Suppressor macrophage treated with lipopolysaccharide for 1 hour (primary cell): ENCODE measurements around the gene OR6S1.
A peak's percentile ranks its signal among the peaks of the same experiment; 100 is the strongest.

Experiments
- DNase-seq, 3 donors: peaks; one replicate each; pipeline ENCODE4 v3.0.0-alpha.2; 2020 to 2022

OR6S1 gene, protein sequence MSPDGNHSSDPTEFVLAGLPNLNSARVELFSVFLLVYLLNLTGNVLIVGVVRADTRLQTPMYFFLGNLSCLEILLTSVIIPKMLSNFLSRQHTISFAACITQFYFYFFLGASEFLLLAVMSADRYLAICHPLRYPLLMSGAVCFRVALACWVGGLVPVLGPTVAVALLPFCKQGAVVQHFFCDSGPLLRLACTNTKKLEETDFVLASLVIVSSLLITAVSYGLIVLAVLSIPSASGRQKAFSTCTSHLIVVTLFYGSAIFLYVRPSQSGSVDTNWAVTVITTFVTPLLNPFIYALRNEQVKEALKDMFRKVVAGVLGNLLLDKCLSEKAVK

DNA sequence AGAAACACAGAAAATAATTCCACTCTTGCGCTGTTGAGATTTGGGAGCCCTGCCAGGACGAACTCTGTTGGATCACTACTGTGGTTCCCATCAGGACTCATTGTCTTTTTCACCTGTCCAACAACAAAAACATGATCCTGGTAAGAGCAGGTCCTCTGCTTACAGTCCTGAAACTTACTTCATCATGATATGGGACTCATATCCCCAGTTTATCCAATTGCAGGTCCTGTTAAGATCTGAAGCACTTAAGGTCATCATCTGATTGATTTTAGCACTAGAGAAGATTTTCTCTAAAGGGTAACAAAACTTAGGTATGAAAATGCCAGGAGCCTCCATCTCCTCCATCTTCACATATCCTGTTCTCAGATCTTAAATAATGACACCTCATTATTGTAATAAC lies at the start of gene OR6S1:
TSS of gene OR6S1 (minus strand) at position 101 of the 400 bp plus-strand sequence. CDS start at position 101, 0 bp downstream.
- no peak for DNase-seq

DNA sequence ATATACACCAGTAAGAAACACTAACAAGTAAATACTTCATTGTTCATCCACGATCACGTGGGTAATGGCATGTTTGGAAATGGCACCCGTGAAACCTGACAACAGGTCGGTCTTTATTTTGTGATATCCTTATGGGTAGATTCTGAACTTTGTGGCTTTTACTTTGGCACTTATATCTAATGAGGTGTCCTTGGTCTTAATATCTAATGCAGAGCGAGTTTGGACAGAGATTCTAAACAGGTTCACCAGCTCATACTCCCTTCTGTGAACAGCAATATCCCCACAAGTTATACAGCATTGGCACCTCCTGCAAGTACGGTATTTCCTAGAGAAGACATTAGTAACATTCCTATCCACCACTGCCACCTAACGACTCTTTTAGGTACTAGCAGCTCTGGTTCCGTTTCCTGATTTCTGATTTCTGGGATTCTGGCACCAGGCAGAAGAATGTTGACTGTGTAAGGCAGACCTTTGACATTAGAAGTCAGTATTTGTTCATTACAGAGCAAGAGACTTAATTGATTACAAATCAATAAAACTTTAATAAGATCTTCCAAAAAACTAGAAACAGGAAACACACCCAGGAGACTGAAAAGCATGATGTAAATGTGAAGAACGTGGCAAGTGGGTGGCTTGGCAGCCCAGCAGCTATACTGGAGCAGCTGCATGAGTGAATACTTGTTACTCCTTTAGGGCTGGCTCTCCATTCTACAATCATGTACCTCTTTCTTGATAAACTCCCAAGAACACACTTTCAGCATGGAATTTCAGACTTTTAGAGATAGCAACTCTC lies 49.6 kb upstream of the OR6S1 start:
- peak; percentile 80 to 89 (median 83) for DNase-seq

DNA sequence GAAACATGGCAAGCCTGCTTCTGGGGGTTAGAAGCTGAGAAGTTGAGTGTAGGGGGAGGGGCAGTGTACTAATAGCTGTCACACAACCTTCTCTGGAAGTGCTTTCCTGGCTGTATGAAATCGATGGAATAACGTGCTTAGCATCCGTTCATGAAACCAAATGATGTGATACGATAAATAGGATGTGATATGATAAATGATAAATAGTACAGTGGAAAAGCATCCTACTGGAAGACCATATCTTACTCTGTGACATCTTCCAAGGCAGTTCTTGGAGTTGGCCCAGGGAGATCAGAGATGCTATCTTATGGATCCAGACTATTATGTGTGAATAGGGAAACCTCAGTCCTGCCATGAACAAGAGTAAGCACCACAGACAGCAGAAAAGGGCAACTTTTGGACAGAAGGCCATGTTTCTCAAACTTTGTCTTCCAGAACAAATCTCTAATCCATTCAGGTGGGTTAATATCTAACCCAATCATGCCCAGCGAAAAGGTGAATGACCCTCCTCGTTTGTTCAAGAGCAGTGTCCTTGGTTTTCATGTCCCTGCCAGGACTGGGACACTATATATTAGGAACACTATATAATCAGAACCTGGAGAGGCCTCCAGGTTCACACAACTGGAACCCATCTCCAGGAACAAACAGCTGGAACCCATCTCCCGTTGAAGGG lies 46.8 kb upstream of the OR6S1 start, which contains the start of gene ANG:
TSS of gene ANG (plus strand) at position 598 of the 673 bp plus-strand sequence. CDS start 4,801 bp downstream, outside the sequence.
- no peak for DNase-seq

DNA sequence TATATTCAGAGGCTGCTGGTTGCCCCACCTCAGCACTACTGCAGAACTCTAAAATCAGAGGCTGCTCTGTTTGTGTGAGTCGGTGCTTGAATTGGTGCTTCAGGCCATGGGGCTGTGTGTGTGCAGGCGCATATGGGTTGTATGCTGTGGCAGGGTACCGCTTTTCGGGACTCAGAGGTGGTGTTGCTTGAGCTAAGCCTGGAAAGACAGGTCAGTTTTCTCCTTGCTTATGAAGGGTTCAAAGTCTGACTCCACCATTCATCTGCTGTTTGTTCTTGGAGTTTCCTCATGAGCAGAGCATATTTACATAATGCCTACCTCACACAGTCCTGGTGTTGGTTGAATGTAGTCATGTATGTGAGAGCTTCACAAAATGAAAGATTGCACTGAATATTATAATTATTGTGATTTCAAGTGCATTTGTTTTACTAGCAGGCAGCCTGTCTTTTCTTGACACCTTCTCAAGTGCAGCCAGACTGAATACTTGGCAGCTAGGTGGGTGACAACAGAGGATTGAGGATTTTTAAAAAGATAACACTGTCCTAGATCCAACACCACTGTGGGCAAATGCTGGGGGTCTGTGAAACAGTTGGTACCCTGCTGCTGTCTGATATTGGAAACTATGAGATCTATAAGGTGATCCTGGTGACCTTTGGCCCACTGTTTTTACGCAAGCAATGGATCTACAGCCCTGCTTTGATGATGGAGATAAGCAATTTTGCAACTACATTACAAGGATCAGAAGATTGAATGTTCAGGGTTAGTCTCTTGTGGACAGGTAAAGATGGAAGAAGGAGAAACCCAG lies 46.1 kb upstream of the OR6S1 start:
- DNase-seq: no peak

DNA sequence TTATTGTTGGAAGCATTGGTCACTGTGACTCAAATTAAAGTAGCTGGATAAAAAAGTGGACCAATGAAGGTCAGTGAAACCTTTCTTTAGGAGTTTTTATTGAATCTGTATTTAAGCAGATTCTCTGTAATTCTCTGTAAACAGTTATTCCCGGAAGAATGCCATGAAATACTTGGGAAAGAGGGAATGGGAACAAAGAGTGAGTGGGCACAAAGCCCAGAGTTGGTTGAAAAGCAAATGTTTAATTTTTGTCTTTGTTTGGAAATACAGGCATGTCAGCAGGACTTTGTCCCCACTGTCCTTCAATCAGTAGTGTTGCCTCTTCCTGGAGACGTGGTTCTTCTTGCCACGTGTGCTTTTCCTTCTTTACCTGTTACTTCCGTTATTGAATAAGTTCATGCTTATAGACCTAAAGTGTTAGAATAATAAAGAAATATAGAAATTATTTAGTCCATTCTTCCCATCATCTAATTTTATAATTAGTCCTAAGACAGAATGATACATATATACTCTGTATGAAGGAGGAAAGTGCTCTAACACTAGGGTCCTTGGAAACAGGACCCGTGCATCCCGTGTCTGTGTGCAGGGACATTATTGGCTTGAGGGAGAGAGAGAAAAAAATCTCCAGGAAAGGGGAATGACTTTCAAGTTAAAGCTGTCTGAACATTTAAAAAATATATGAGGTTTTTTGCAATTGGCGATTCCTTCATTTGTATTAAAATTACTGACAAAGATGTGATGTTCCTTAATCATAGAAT lies 45.1 kb upstream of the OR6S1 start:
- no peak for DNase-seq

DNA sequence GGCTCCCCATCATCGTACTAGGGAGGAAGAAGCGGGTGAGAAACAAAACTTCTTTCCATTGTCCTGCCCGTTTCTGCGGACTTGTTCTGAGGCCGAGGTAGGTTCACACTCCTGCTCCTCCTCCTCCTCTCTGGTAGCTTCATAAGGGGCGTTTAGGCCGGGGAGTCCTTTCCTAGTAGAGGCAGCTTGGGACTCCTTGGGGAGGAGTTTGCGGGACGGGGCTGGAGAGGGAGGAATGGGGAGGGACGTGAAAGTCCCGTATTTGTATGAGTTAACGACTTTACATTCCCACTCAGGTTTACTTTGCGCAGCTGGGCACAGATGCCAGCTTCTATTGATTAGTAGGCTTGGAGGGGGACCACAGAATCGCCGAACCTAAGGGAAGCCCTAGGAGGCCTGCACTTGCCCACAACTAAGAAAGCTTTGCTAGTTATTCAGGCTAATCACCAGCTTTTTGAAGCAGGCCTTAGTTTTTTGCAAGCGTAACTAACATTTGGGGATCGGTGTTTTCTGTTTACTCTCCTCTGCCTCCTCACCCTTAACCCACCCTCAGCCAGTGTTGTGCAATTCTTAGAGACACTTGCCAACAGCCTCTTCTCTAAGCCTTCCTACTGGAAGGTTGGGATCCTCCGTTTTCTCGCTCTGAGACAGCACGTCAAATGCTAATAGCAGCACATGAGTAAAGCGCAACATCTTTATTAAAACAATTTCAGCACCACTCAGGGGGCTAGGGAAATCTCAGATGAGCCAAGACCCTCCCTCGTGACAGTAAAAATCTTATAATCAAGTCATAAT lies 43.4 kb upstream of the OR6S1 start:
- peak in 2 of 3 donors; percentile 25 to 44 for DNase-seq

DNA sequence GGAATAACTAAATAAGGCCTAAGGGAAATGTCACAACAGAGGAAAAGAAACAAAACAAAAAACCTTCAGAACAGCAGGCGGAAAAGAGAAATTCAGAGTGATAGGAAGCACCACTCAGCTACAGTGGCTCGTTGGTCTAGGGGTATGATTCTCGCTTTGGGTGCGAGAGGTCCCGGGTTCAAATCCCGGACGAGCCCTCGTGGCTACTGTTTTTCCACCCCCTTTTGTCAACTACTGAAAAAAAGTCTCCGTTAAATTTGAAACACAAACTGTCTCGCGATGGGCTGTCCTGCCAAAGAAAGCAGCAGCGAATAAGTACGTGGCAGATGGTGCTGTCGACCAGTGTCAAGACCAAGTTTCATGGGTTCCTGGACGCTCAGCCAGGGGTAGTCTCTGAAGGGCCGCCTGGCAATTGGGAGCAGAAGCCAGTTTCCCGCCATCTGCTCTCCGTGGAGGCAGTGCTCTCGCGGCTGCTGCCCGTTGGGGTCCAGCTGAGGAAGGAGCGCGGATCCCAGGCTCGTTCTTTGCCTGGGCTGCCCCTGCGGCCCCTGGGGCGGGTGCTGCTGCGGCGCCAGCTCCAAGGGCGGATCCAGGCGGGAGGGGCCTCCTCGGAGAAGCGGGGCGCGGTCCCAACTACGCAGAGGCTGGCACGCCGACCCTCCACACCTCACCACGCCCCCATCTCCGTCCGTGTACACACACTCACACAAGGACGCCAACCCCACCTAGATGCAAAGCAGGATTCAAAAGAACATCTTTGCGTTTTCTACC lies 42.6 kb upstream of the OR6S1 start, which contains the start of gene RNASE4:
TSS of gene RNASE4 (plus strand) at position 670 of the 771 bp plus-strand sequence. CDS start 14,812 bp downstream, outside the sequence.
- DNase-seq: peak; percentile 74 to 81 (median 77)

DNA sequence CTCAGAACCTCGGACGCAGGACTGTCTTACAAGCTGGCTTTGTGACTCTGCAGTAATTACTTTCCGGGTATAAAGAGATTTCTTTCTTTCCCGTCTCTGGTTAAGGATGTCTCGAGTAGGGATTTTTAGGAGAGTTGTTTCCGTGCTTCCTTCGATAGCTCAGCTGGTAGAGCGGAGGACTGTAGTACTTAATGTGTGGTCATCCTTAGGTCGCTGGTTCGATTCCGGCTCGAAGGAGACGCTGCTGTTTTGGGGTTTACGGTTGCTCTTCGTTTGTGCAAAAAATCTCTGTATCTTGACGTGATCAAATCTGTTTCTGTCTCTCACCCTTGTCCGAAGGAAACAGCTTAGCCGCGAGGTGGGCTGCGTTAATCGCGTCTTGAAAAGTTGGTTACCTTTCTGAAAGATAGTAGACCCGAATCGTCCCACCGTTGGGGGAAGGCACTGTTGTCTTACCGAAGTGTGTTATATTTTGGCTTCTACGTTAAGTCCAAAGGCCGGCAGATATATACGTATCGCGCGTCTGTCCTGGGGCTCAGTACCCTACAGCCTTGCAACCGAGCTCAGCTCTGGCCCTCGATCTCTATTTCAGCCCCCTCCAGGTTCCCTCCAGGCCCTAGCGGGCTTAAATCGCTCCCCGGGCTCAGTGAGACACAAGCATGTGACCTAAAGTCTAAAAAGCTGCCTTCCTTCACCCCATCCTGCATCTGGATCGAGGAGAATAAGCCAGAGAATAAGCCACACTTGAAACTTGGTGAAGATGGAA lies 41.8 kb upstream of the OR6S1 start:
- peak; percentile 81 to 90 (median 84) for DNase-seq

DNA sequence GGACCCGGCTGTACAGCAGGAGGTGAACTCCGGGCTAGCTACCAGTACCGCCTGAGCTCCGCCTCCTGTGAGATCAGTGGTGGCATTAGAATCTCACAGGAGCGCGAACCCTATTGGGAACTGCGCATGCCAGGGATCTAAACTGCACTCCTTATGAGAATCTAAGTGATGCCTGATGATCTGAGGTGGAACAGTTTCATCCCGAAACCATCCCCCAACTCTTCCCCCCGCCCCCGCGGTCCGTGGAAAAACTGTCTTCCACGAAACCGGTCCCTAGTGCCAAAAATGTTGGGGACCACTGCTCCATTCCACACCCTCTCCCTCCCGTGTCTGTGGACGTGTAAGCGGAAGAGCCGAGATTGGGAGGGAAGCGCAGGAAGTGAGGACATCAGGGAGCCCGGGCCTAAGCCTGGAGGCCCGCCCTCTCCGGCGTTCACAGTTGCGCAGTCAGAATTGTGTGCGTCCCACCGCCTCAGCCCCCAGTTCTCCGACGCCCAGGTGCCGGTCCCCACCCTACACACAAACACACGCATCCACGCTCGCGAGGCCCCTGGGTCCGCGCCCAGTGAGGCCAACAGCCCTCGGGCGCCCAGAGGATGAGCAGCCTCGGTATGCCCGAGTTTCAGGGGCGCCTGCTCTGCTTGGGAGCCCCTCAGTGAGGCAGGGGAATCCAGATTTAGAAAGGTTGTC lies 41.1 kb upstream of the OR6S1 start:
- peak; percentile 84 to 92 (median 91) for DNase-seq

DNA sequence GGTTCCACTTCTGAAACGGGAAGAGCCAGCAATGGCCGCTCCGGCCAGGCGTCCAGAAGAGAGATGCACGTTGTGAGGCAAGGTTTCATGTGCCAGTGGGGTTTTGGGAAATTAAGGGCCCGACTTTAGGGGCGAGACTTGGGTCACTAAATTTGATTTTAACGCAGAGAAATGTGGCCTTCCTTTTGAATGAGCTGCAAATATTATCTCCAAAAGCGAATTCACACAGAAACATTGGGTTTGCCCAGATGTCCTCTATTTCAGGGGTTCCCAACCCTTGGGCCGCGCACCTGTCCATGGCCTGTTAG lies 40.6 kb upstream of the OR6S1 start:
- no peak for DNase-seq

DNA sequence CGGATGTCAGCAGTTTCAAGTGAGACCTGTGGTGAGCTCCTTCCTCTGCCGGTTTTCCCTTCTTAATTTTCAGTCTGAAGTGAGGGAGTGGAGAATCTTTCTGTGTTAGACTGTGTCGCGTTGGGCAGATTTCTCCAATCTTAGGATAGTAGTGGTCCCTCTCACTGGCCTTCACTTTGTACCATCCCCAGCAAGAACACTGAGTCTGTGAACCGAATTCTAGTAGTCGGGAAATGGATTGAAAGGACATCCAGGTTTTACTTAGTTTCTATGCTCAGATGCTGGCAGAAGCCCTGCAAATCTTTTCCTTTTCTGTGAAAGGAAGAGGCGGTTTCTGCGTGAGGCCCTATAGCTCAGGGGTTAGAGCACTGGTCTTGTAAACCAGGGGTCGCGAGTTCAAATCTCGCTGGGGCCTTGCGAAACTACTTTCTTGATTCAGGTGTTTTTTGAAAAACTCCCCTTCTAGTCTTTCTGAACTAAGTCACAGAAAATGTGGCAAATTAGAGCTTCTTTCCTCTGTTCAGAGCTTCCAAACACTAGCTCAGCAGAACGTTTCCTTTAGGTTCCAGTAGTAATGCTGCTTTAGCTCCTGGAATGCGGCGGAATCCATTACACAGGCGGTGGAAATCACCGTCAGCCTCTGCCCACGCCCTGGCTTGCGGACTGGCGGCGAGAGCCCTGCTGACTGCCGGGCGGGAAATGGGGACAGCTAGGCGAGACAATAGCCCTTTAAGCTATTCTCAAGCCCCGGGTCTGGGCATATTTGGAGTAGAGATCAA lies 40.0 kb upstream of the OR6S1 start:
- DNase-seq: peak; percentile 89 to 92 (median 91)

DNA sequence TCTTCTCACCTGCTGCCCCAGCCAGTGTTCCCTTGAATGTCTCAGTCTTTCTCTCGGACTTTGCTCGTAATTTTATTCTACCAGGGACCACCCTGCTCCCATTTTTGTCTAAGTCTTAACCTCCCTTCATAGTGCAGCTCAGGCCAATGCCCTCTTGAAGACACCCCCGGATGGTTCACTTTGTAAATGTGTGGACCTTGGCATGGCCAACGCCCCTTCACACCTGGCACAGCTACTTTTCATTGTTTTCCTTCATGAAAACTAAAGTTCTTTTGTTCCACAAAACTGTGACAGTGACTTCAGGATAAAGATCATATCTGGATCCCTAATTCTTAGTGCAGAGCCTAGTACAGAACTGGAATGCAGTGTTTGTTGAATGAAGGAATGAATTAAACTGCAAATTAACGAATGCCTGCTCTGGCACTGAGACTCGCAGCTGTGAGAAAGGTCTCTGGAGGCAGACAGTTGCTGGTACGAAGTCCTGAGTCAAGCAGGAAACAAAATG lies 39.4 kb upstream of the OR6S1 start:
- no peak for DNase-seq

DNA sequence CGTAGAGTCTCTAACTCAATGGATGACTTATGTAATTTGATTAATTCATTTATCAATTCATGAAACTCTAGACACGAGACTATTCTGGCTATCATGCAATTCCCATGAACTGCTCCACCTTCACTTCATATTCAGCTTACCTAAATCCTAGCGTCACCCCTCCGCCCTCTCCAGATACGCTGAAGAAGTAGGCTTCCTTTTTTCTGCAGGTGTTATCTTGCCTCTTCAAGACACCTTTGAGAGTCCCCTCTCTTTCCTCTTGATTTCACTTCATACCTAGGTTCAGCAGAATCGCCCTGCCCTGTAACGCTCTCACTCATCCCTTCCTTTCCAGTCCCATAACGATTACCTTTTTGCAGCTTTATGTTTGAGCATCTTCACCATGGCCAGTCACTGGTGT lies 38.9 kb upstream of the OR6S1 start:
- DNase-seq: no peak

DNA sequence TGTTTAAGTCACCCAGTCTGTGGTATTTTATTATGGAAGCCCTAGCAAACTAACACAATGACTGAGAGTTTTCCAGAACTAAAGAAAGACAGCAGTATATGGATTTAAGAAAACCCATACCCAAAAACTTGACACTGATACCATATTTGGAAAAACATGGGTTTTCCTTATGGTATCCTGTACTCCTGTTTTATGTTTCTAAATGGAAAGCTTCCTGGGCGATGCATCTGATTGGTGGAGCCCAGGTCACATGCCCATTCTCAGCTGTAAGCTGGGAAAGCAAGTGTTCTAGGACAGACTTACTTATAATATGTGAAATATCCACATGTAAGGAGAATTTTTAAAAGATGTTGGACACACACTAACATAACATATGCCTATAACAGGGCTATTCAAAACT lies 38.4 kb upstream of the OR6S1 start:
- DNase-seq: peak in 2 of 3 donors; percentile 45 to 46

DNA sequence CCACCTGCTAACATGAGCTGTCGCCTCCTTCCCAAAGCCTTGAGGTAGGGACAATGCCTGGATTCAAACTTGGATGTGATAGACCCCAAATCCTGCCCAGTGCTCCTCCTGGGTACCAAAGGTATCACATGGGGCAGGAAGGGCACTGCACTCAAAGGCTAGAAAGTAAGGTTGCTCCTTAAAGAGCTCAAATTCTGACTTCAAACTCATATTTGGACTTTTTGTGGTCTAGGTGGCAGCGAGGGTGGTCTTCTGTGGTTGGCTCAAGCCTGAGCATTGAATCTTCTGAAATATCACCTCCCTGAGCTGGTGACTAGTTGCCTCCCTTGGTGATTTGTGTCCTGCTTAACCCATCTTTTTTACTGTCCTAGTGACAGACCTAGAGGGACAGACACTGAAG lies 34.6 kb upstream of the OR6S1 start:
- DNase-seq: no peak

DNA sequence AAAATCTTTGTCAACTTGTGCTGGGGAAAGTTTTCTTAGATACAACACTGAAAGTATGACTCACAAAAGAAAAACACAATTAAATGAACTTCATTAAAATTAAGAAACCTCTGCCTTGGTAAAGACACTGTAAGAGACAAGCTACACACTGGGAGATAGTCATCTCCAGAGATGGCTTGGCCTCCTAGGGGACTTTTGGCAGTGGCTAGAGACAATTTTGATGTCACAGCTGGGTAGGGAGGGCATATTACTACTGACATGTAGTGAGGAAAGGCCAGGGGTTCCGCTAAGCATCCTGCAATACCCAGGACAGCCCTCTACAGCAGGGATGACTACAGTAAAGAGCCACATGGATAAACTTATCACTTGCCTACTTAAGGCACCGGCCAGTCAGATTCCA lies 34.2 kb upstream of the OR6S1 start:
- no peak for DNase-seq

DNA sequence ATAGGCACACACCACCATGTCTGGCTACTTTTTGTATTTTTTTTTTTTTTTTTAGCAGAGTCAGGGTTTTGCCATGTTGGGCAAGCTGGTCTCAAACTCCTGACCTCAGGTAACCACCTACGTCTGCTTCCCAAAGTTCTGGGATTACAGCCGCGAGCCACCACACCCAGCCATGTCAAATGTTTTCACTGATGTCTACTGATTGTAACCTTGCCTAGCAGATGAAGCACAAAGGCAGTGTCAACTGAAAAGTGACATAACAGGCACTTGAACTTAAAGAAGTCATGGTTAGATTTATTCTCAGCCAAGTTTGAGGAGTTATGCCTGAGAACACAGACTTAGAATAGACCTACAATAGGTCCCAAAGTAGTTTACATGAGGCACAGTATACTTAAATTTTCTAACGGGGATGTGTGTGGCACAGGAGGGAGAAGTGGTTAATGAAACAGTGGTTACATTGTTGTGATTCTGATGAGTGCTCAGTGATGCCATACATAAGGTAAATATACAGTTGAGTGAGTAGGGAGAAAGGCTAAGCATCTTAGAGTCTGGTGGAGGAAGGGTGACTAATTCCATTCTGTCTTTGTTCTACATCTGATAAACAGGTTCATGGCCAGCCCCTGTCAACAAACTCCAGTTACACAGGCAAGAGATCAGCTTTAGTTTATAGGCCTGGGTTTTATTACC lies 30.2 kb upstream of the OR6S1 start:
- DNase-seq: no peak
